Activated CD4-positive, alpha-beta memory T cell treated with anti-CD3 and anti-CD28 coated beads for 36 hours (primary cell): ENCODE data around the gene RAD21L1. TPM values are rescaled to one million over a fixed set of nuclear protein-coding genes. Genes with fewer than 3 reads are reported as not detected.

Experiments used
- CTCF ChIA-PET: fragments of 350-600 bp; sonication (Branson Sonifier 250); formaldehyde crosslinking; loops from one replicate; lab custom pipeline; 2021; ENCODE audit warnings: antibody characterized with exemption, inconsistent platforms; lab: Charles Lee
- POLR2A ChIA-PET: fragments of 350-600 bp; sonication (Branson Sonifier 250); formaldehyde crosslinking; loops from one replicate; lab custom pipeline; 2021; ENCODE audit warnings: antibody characterized with exemption; lab: Charles Lee
- DNase-seq: peaks from one replicate; pipeline ENCODE4 v3.0.0-alpha.2; 2020
- H3K27ac Mint-ChIP-seq: one replicate; pipeline ENCODE4 v1.8.0; 2021; ENCODE audit warnings: mixed read lengths
- H3K27me3 Mint-ChIP-seq: one replicate; pipeline ENCODE4 v1.8.0; 2021; ENCODE audit warnings: mixed read lengths
- H3K36me3 Mint-ChIP-seq: one replicate; pipeline ENCODE4 v1.8.0; 2021; ENCODE audit warnings: mixed read lengths
- H3K4me1 Mint-ChIP-seq: one replicate; pipeline ENCODE4 v1.8.0; 2021; ENCODE audit warnings: low read depth, mixed read lengths
- H3K4me3 Mint-ChIP-seq: one replicate; pipeline ENCODE4 v1.8.0; 2021; ENCODE audit warnings: mild to moderate bottlenecking, mixed read lengths
- H3K9me3 Mint-ChIP-seq: one replicate; pipeline ENCODE4 v1.8.0; 2021; ENCODE audit warnings: mixed read lengths
- intact Hi-C: fragments of 100-400 bp; cut with micrococcal nuclease; formaldehyde crosslinking; loops from one replicate; pipeline ENCODE4 v1.15.1; 2023
- total RNA-seq, 2 experiments: library from RNA; stranded (reverse); gene quantifications; one replicate each; pipeline ENCODE4 v1.2.3, GENCODE V29; 2021

The RAD21L1 gene
- not detected for total RNA-seq

DNA sequence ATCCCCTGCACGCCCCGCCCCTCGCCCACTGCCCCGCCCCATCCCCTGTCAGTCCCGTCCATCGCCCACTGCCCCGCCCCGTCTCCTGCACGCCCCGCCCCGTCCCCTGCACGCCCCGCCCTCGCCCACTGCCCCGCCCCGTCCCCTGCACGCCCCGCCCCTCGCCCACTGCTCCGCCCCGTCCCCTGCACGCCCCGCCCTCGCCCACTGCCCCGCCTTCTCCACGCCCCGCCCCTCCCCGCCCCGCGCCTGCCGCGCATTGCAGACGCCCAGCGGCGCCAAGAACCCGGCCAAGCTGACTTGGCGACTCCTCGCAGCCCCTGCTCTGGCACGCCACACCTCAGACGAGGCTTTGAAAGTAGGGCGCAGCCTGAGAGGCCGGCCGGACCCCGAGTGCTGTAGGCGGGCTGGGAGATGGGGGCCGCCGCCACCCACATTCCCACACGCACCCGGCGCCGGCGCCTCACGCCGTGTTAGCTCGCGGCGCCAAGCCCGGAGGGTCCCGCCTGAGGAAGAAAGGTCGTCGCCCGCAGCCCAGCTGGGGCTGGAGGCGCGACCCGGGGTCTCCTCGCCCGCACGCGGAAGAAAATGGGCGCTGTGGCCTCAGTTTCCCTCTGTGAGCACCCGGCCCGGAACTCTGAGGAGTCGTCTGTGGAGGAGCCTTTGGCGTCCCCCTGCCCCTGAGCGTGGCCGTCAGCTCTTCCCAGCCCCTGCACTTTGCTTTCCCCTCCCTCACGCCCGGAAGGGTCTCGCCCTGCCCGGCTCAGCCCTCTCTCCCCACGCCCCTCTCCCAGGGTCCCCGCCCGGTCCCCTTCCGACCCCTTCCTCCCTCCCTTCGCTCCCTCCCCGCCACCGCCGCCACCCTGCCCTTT lies at the start of gene RAD21L1:
TSS of gene RAD21L1 (plus strand) at position 262 of the 872 bp plus-strand sequence. CDS start 2,410 bp downstream, outside the sequence.
- ChIA-PET CTCF (interaction anchor here (0.6 to 1.9 kb wide), 3 partner anchors 13 to 232 kb away, joined by 3 to 5 read pairs (median 5); partner anchors contain the start of gene SNPH), POLR2A (no interaction called here)
- H3K36me3 Mint-ChIP-seq, result no peaks in the 10 kb centered on the region
- peak within 1 kb of the TSS; percentile 79 for H3K4me3 Mint-ChIP-seq
- no peak within 1 kb of the TSS for H3K27ac Mint-ChIP-seq
- peak; percentile 89 for DNase-seq
- peaks cover 9% of the 10 kb centered on the region for H3K9me3 Mint-ChIP-seq
- intact Hi-C loops, result loop anchor here (5.0 kb wide), 2 partner anchors 41 to 211 kb away; partner anchors contain the start of gene SNPH
- H3K4me1 Mint-ChIP-seq, result peaks cover 9% of the 10 kb centered on the region
- peaks cover 15% of the 10 kb centered on the region for H3K27me3 Mint-ChIP-seq

DNA sequence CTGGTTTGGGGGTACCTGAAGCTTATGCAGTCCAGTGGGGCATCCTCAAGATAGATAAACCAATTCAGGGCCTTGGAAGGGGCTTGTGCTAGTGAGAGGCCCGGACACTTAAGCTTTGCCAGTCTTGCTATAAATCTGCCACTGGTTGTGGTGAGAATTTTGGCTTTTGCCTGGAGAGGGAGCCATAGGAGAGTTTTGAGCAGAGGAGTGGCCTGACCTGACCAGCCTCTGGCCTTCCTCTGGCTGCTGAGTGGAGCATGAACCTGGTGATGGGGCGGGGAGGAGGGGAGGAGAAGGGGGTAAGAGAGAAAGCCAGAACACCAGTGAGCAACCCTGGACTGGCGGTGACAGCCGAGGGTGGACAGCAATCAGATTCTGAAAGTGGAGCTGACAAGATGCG lies 48.2 kb upstream of the RAD21L1 start:
- intact Hi-C loops, result no loop called here
- H3K27ac Mint-ChIP-seq, result no peak overlapping the region
- peaks cover 7% of the 10 kb centered on the region for H3K36me3 Mint-ChIP-seq
- ChIA-PET POLR2A (no interaction called here), CTCF (interaction anchor here (1.2 kb wide), 1 partner anchor 36 kb away, joined by 5 read pairs; no protein-coding TSS in a partner anchor)
- H3K27me3 Mint-ChIP-seq, result no peaks in the 10 kb centered on the region
- H3K9me3 Mint-ChIP-seq, result no peaks in the 10 kb centered on the region
- DNase-seq, result no peak
- no peaks in the 10 kb centered on the region for H3K4me1 Mint-ChIP-seq
- H3K4me3 Mint-ChIP-seq, result no peak overlapping the region

DNA sequence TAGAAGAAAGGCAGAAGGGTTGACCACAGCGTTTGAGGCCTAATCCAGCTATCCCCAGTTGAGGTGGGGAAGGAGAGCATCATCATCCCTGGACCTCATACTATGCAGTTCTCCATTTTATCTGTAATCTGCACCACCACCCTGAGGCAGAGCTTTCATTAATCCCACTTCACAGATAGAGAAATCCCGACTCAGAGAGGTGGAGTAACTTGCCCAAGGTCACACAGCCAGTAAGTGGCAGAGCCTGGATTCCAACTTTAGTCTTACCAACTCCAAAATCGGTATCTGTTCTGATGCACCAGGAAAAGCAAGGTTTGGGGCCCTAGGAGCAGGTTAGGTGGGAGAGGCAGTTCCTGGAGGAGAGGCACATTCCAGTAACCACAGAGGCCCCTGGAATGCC lies 47.7 kb upstream of the RAD21L1 start:
- H3K27me3 Mint-ChIP-seq, result peaks cover under 1% of the 10 kb centered on the region
- no peaks in the 10 kb centered on the region for H3K9me3 Mint-ChIP-seq
- CTCF ChIA-PET, result no interaction called here
- peaks cover 5% of the 10 kb centered on the region for H3K36me3 Mint-ChIP-seq
- H3K27ac Mint-ChIP-seq, result no peak overlapping the region
- DNase-seq, result no peak
- no peak overlapping the region for H3K4me3 Mint-ChIP-seq
- intact Hi-C loops, result no loop called here
- POLR2A ChIA-PET, result no interaction called here
- H3K4me1 Mint-ChIP-seq, result no peaks in the 10 kb centered on the region

DNA sequence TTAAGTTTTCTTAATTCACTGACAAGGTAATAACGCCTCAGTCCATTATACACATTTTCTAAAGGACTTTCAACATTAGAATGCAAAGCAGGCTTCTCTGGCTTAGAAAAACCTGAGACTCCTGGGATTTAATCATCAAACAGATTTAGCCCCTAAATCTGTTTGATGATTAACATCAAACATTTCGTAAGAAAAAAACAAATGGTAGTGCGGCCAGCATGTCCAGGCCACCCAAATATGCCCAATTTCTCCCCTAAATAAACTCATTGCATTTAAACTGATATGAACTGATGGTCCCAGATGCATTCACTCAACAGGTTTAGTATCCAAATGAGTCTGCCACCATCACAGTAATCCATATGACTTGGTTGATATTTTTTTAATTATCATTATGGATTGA lies 47.2 kb upstream of the RAD21L1 start:
- Mint-ChIP-seq H3K9me3 (no peaks in the 10 kb centered on the region), H3K27me3 (peaks cover 6% of the 10 kb centered on the region), H3K4me1 (no peaks in the 10 kb centered on the region), H3K27ac (no peak overlapping the region), H3K36me3 (peaks cover 2% of the 10 kb centered on the region), H3K4me3 (no peak overlapping the region)
- ChIA-PET CTCF (no interaction called here), POLR2A (no interaction called here)
- DNase-seq, result no peak
- intact Hi-C loops, result no loop called here

DNA sequence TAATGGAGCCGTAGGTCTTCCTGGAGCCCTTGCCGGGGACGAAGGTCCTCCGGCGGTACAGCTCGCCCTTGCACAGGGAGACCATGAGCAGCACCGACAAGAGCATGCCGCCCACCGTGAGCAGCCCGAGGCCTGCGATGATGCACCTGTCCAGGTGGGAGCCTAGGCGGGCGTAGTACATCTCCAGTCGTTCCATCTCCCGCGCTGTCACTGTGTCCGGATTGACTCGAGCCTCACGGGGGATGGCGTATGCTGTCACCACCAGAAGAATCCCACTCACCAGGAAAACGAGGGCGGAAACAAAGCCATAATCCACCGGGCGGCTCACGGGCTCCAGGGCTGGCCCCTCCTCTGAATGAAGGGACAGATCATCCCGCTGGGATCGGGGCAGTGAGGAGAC lies 44.9 kb upstream of the RAD21L1 start:
- Mint-ChIP-seq H3K9me3 (no peaks in the 10 kb centered on the region), H3K27ac (no peak overlapping the region), H3K27me3 (peaks cover 19% of the 10 kb centered on the region), H3K36me3 (no peaks in the 10 kb centered on the region), H3K4me1 (peaks cover 7% of the 10 kb centered on the region), H3K4me3 (no peak overlapping the region)
- ChIA-PET POLR2A (no interaction called here), CTCF (interaction anchor here (1.0 kb wide), 1 partner anchor 32 kb away, joined by 3 read pairs; no protein-coding TSS in a partner anchor)
- no peak for DNase-seq
- intact Hi-C loops, result no loop called here

DNA sequence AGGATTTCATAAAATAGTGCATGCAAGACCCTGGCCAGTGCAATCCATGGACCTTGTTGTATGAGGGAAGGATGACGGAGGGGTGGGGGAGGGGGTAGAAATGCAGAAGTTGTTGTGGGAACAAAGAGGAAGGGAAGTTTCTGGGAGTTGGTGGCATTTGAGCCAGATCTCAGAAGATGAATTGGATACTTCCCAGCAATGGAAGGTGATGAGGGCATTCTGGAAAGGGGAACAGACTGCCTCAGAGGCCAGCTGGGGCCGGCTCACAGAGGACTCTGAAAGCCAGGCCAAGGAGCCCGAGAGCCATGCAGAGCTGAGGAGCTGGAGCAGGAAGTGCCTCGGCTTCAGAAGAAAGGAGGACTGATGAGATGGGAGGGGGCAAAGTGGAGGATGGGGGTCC lies 43.7 kb upstream of the RAD21L1 start:
- Mint-ChIP-seq H3K27me3 (peaks cover 22% of the 10 kb centered on the region), H3K9me3 (no peaks in the 10 kb centered on the region), H3K4me3 (no peak overlapping the region), H3K4me1 (peaks cover 7% of the 10 kb centered on the region), H3K36me3 (no peaks in the 10 kb centered on the region), H3K27ac (no peak overlapping the region)
- POLR2A ChIA-PET, result no interaction called here
- DNase-seq, result no peak
- intact Hi-C loops, result no loop called here
- CTCF ChIA-PET, result no interaction called here

DNA sequence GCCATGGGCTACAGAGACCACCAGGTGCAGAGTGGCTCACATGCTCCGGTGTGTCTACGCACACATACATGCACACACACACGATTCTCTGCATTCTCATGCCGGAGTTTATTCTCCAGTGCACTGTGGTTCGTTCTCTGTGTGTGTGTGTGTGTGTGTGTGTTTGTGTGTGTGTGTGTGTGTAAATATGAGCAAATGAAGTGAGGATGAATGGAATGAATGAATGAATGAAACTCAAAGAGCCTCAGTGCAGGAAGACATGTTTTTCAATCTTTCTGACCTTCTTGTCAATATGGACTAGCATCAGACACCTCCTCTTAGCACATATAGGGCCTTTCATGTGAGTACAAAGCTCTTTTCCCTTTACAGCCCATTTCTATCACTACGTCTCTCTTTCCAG lies 42.7 kb upstream of the RAD21L1 start:
- Mint-ChIP-seq H3K27ac (no peak overlapping the region), H3K4me1 (peaks cover 7% of the 10 kb centered on the region)

DNA sequence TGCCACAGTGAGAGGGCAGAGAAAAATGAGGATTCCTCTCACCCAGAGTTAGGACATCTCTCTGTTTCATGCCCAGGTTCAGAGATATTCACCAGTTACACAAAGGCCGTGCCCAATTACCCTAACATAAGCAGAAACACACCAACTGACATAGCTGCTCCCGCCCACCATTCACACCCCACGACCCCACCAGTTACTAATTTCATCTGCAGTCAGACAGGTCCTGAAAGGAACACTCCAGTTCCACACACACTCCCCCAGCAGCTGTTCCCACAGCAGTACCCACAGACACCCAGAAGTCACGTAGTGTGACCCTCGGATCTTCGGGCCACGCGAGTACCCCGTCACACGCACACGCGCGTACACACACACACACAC lies 41.6 kb upstream of the RAD21L1 start:
- Mint-ChIP-seq H3K4me1 (peaks cover 7% of the 10 kb centered on the region), H3K27me3 (peaks cover 22% of the 10 kb centered on the region), H3K4me3 (peak overlapping the region; percentile 55), H3K36me3 (no peaks in the 10 kb centered on the region), H3K9me3 (no peaks in the 10 kb centered on the region), H3K27ac (no peak overlapping the region)
- no peak for DNase-seq
- ChIA-PET CTCF (interaction anchor here (1.0 to 1.5 kb wide), 3 partner anchors 25 to 365 kb away, joined by 3 to 5 read pairs (median 5); no protein-coding TSS in a partner anchor), POLR2A (no interaction called here)
- intact Hi-C loops, result no loop called here

More for the DNA sequence above, 42.7 kb upstream of the RAD21L1 start:
- Mint-ChIP-seq H3K9me3 (no peaks in the 10 kb centered on the region), H3K27me3 (peaks cover 22% of the 10 kb centered on the region), H3K4me3 (no peak overlapping the region), H3K36me3 (no peaks in the 10 kb centered on the region)
- ChIA-PET CTCF (no interaction called here), POLR2A (no interaction called here)
- no peak for DNase-seq
- intact Hi-C loops, result no loop called here

DNA sequence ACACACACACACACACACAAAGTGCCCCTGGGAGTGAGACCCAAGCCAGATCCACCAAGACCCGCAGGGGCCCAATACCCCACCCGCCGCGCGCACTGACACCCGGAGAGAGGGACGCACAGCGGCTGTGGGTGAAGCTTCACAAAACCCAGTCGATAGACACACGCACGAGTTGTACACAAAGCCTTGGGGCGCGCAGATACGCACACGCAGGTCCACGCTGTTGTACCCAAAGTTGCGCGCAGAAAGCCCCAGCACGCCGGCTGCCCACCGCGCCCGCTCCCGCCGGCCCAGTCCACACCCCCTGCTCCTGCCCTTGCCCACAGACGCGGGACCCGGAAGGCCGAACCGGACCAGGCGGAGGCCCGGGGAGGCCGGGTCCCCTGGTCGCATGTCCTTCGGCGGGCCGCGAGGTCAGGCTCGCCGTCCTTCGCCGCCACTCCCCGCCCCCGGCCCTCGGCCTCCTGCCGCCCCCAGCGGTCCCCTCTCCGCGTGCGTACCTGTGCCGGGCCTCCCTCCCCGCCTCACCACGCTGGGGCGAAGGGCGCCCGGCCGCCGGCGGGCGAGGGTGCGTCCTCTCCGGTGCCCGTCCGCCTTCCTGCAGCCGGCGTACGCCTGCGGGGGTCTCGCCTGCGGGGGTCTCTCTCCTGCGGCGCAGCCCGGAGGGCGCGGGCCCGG lies 41.1 kb upstream of the RAD21L1 start, which contains the start of gene TMEM74B:
TSS of gene TMEM74B (minus strand) at position 344 of the 678 bp plus-strand sequence. CDS start 1,180 bp downstream, outside the sequence.
- Mint-ChIP-seq H3K27ac (no peak within 1 kb of the TSS), H3K27me3 (peaks cover 24% of the 10 kb centered on the region), H3K4me1 (peaks cover 7% of the 10 kb centered on the region), H3K36me3 (no peaks in the 10 kb centered on the region), H3K9me3 (no peaks in the 10 kb centered on the region), H3K4me3 (peak within 1 kb of the TSS; percentile 55)
- POLR2A ChIA-PET, result no interaction called here
- CTCF ChIA-PET, result interaction anchor here (0.6 to 1.5 kb wide), 4 partner anchors 21 to 228 kb away, joined by 3 to 5 read pairs (median 5); no protein-coding TSS in a partner anchor
- intact Hi-C loops, result loop anchor here (1.0 kb wide), 1 partner anchor 76 kb away; no protein-coding TSS in a partner anchor
- DNase-seq, result no peak

DNA sequence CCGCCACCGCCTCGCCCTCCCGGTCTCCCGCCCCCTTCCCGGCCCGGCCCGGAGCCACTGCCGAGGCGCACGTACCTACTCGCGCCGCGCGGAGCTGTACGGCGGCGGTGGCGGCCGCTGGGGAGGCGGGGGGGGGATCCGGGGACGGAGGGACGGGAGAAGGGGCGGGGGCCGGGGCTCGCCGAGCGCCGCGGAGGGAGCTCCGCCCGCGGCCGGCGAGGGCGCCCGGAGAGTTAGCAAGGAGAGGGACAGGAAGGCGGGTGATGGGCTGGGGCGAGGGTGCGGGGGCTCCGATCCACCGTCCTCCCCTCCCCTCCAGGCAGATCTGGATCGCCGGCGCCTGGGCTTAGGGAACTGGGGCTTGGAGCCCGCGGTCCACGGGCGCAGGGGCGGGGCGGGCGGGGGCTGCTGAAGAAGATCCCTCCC lies 40.5 kb upstream of the RAD21L1 start:
- H3K4me3 Mint-ChIP-seq, result no peak overlapping the region
- no peaks in the 10 kb centered on the region for H3K36me3 Mint-ChIP-seq
- peaks cover 7% of the 10 kb centered on the region for H3K4me1 Mint-ChIP-seq
- CTCF ChIA-PET, result interaction anchor here (0.6 to 1.5 kb wide), 4 partner anchors 20 to 229 kb away, joined by 3 to 5 read pairs (median 5); no protein-coding TSS in a partner anchor
- no peaks in the 10 kb centered on the region for H3K9me3 Mint-ChIP-seq
- POLR2A ChIA-PET, result no interaction called here
- H3K27ac Mint-ChIP-seq, result no peak overlapping the region
- DNase-seq, result peak; percentile 11
- intact Hi-C loops, result loop anchor here (1.0 kb wide), 1 partner anchor 77 kb away; no protein-coding TSS in a partner anchor
- peaks cover 24% of the 10 kb centered on the region for H3K27me3 Mint-ChIP-seq

DNA sequence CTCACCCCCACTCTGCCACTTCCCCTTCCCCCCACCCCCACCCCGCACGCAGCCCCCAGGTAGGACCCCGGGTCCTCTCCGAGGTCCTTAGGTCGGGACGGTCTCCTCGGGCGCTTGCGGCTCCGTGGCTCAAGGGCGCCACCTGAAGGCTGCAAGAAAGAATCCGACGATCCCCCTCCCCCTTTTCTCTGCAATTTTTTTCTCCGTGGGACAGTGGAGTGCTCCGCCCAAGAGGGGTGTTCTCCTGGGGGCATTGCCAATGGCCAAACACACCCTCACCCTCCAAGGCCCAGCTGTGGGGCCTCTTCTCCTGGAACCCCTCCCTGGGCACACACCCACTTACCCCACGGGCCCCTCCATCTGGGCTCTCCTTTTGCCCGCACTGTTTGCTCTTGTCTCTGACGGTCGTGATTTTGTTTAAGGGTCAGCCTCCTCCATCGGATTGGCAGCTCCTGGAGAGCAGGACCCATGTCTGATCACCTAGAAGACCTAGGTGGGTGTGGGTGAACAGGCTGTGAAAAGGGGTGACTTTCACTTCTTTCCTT lies 40.0 kb upstream of the RAD21L1 start:
- intact Hi-C loops, result loop anchor here (1.0 kb wide), 2 partner anchors 35 to 78 kb away; no protein-coding TSS in a partner anchor
- ChIA-PET POLR2A (no interaction called here), CTCF (interaction anchor here (1.2 to 1.5 kb wide), 2 partner anchors 14 to 27 kb away, joined by 3 to 5 read pairs; no protein-coding TSS in a partner anchor)
- peaks cover 7% of the 10 kb centered on the region for H3K4me1 Mint-ChIP-seq
- peaks cover 24% of the 10 kb centered on the region for H3K27me3 Mint-ChIP-seq
- H3K9me3 Mint-ChIP-seq, result no peaks in the 10 kb centered on the region
- peak overlapping the region; percentile 23 for H3K4me3 Mint-ChIP-seq
- H3K27ac Mint-ChIP-seq, result no peak overlapping the region
- peak; percentile 72 for DNase-seq
- H3K36me3 Mint-ChIP-seq, result no peaks in the 10 kb centered on the region
